BLaER1 treated with 17β-estradiol and CSF1 and Interleukin-3, amounts not matched to agents 10 nM and 100 nM (cell line): ENCODE data around the gene PLEKHG1.
A peak's percentile ranks its signal among the peaks of the same experiment; 100 is the strongest.

Source experiments
- H3K27ac ChIP-seq, 11 experiments: shearing (Covaris generic); formaldehyde crosslinking; 2 replicates each; pipeline ENCODE4 v1.8.1; 2022
- H3K27me3 ChIP-seq, 11 experiments: shearing (Covaris generic); formaldehyde crosslinking; 2 replicates each; pipeline ENCODE4 v1.8.1; 2022
- H3K36me3 ChIP-seq, 11 experiments: shearing (Covaris generic); formaldehyde crosslinking; 2 replicates each; pipeline ENCODE4 v1.8.1; 2022
- H3K4me1 ChIP-seq, 10 experiments: shearing (Covaris generic); formaldehyde crosslinking; 2 replicates each; pipeline ENCODE4 v1.8.1; 2022
- H3K4me2 ChIP-seq, 11 experiments: shearing (Covaris generic); formaldehyde crosslinking; 2 replicates each; pipeline ENCODE4 v1.8.1; 2022
- H3K4me3 ChIP-seq, 10 experiments: shearing (Covaris generic); formaldehyde crosslinking; 2 replicates each; pipeline ENCODE4 v1.8.1; 2022
- H3K9ac ChIP-seq, 11 experiments: shearing (Covaris generic); formaldehyde crosslinking; 2 replicates each; pipeline ENCODE4 v1.8.1; 2022
- H3K9me3 ChIP-seq, 11 experiments: shearing (Covaris generic); formaldehyde crosslinking; replicated peaks in 1 of 11; 2 replicates each; pipeline ENCODE4 v1.8.1; 2022
- H4K20me1 ChIP-seq, 11 experiments: shearing (Covaris generic); formaldehyde crosslinking; 2 replicates each; pipeline ENCODE4 v1.8.1; 2022
- Cebpa-rat ChIP-seq, 11 experiments: shearing (Covaris generic); IDR thresholded peaks; 2 replicates each; pipeline ENCODE4 v1.8.1; 2022

PLEKHG1 gene

GRCh38 chr6:150627585-150628025, 27.9 kb downstream of the PLEKHG1 start:
- Histone ChIP-seq H3K27me3 (peaks cover 0 to 89% (median 0%) of the 10 kb centered on the region in 11 experiments; a peak in 8 of 22 replicates), H3K36me3 (0 out of 22 replicates have a peak, but pooled peaks cover 0 to 5% (median 0%) of the 10 kb centered on the region in 11 experiments), H3K9me3 (peaks cover 10 to 21% (median 12%) of the 10 kb centered on the region in 11 experiments; a peak in 20 of 22 replicates), H3K27ac (no peak overlapping the region), H3K4me3 (no peak overlapping the region), H3K9ac (no peak overlapping the region), H4K20me1 (peaks cover 0 to 15% (median 0%) of the 10 kb centered on the region in 11 experiments; a peak in 4 of 22 replicates), H3K4me1 (peaks cover 23 to 32% (median 32%) of the 10 kb centered on the region in 10 experiments), H3K4me2 (no peak overlapping the region)
- no peak for TF ChIP-seq Cebpa-rat (IDR thresholded peaks at IDR 0.05)

- H4K20me1 ChIP-seq = peaks cover 0 to 8% (median 0%) of the 10 kb centered on the region in 11 experiments; a peak in 4 of 22 replicates
- H3K4me2 ChIP-seq = no peak overlapping the region
- peaks cover 10 to 21% (median 12%) of the 10 kb centered on the region in 11 experiments; a peak in 20 of 22 replicates for H3K9me3 ChIP-seq
- no peak overlapping the region for H3K9ac ChIP-seq
- H3K36me3 ChIP-seq = 0 out of 22 replicates have a peak, but pooled peaks cover 0 to 5% (median 0%) of the 10 kb centered on the region in 11 experiments
- H3K4me3 ChIP-seq = no peak overlapping the region
- peaks cover 25 to 33% (median 31%) of the 10 kb centered on the region in 10 experiments for H3K4me1 ChIP-seq
- peaks cover 0 to 92% (median 0%) of the 10 kb centered on the region in 11 experiments; a peak in 8 of 22 replicates for H3K27me3 ChIP-seq
- TF ChIP-seq Cebpa-rat (IDR thresholded peaks at IDR 0.05) = no peak
- H3K27ac ChIP-seq = no peak overlapping the region
Measured at GRCh38 chr6:150628908-150629307, 29.2 kb downstream of the PLEKHG1 start.

GRCh38 chr6:150631283-150631983, 31.7 kb downstream of the PLEKHG1 start:
- H3K27ac ChIP-seq = 0 out of 22 replicates have a peak overlapping the region, but pooled peaks of 1 of the 11 experiments have one; percentile 30
- H3K9ac ChIP-seq = no peak overlapping the region

GRCh38 chr6:150631984-150632642, 32.4 kb downstream of the PLEKHG1 start:
- TF ChIP-seq Cebpa-rat (IDR thresholded peaks at IDR 0.05) = no peak
- Histone ChIP-seq H3K4me3 (no peak overlapping the region), H3K27me3 (peaks cover 0 to 71% (median 0%) of the 10 kb centered on the region in 11 experiments; a peak in 5 of 22 replicates), H3K9ac (no peak overlapping the region), H3K4me1 (peaks cover 25 to 38% (median 33%) of the 10 kb centered on the region in 10 experiments), H3K4me2 (peak overlapping the region; percentile 48 to 76 (median 59)), H3K27ac (peak overlapping the region in 1 of 11 experiments; percentile 30; a peak in 1 of 22 replicates), H3K9me3 (no peaks in the 10 kb centered on the region), H4K20me1 (peaks cover 0 to 7% (median 0%) of the 10 kb centered on the region in 11 experiments; a peak in 3 of 22 replicates), H3K36me3 (no peaks in the 10 kb centered on the region)

More at GRCh38 chr6:150631283-150631983, 31.7 kb downstream of the PLEKHG1 start:
- peaks cover 0 to 7% (median 0%) of the 10 kb centered on the region in 11 experiments; a peak in 3 of 22 replicates for H4K20me1 ChIP-seq
- H3K36me3 ChIP-seq = 0 out of 22 replicates have a peak, but pooled peaks cover 0 to 1% (median 0%) of the 10 kb centered on the region in 11 experiments
- H3K27me3 ChIP-seq = peaks cover 0 to 74% (median 0%) of the 10 kb centered on the region in 11 experiments; a peak in 6 of 22 replicates
- H3K4me3 ChIP-seq = no peak overlapping the region
- peak overlapping the region; percentile 48 to 76 (median 59) for H3K4me2 ChIP-seq
- H3K9me3 ChIP-seq = peaks cover 1 to 4% (median 2%) of the 10 kb centered on the region in 11 experiments; a peak in 19 of 22 replicates
- no peak for TF ChIP-seq Cebpa-rat (IDR thresholded peaks at IDR 0.05)
- H3K4me1 ChIP-seq = peaks cover 25 to 38% (median 33%) of the 10 kb centered on the region in 10 experiments

- Histone ChIP-seq H3K4me1 (peaks cover 25 to 38% (median 33%) of the 10 kb centered on the region in 10 experiments), H3K36me3 (no peaks in the 10 kb centered on the region), H3K27ac (peak overlapping the region in 2 of 11 experiments; percentile 18 to 30; a peak in 1 of 22 replicates), H4K20me1 (peaks cover 0 to 7% (median 0%) of the 10 kb centered on the region in 11 experiments; a peak in 3 of 22 replicates), H3K27me3 (peaks cover 0 to 63% (median 0%) of the 10 kb centered on the region in 11 experiments; a peak in 5 of 22 replicates), H3K4me3 (no peak overlapping the region), H3K4me2 (peak overlapping the region; percentile 48 to 76 (median 59)), H3K9me3 (no peaks in the 10 kb centered on the region), H3K9ac (no peak overlapping the region)
- TF ChIP-seq Cebpa-rat (IDR thresholded peaks at IDR 0.05) = no peak
Measured at GRCh38 chr6:150632785-150633485, 33.2 kb downstream of the PLEKHG1 start.

GRCh38 chr6:150633486-150633834, 33.8 kb downstream of the PLEKHG1 start:
- H3K4me3 ChIP-seq = no peak overlapping the region
- H4K20me1 ChIP-seq = peaks cover 0 to 7% (median 0%) of the 10 kb centered on the region in 11 experiments; a peak in 3 of 22 replicates
- no peaks in the 10 kb centered on the region for H3K36me3 ChIP-seq
- peaks cover 25 to 38% (median 33%) of the 10 kb centered on the region in 10 experiments for H3K4me1 ChIP-seq
- H3K27me3 ChIP-seq = peaks cover 0 to 60% (median 0%) of the 10 kb centered on the region in 11 experiments; a peak in 5 of 22 replicates
- TF ChIP-seq Cebpa-rat (IDR thresholded peaks at IDR 0.05) = no peak
- no peak overlapping the region for H3K9ac ChIP-seq
- H3K9me3 ChIP-seq = no peaks in the 10 kb centered on the region
- peak overlapping the region; percentile 48 to 76 (median 59); a peak in 16 of 22 replicates for H3K4me2 ChIP-seq
- H3K27ac ChIP-seq = peak overlapping the region in 1 of 11 experiments; percentile 20; a peak in 1 of 22 replicates

GRCh38 chr6:150634176-150634963, 34.7 kb downstream of the PLEKHG1 start:
- Histone ChIP-seq H3K4me2 (peak overlapping the region in 6 of 11 experiments; percentile 5 to 76 (median 15); a peak in 7 of 22 replicates), H3K4me3 (no peak overlapping the region), H3K36me3 (no peaks in the 10 kb centered on the region), H3K4me1 (peaks cover 25 to 38% (median 33%) of the 10 kb centered on the region in 10 experiments), H3K9ac (no peak overlapping the region), H3K9me3 (no peaks in the 10 kb centered on the region), H3K27me3 (peaks cover 0 to 53% (median 0%) of the 10 kb centered on the region in 11 experiments; a peak in 5 of 22 replicates), H4K20me1 (peaks cover 0 to 7% (median 0%) of the 10 kb centered on the region in 11 experiments; a peak in 3 of 22 replicates), H3K27ac (no peak overlapping the region)
- TF ChIP-seq Cebpa-rat (IDR thresholded peaks at IDR 0.05) = no peak
